ENCODE data around the gene TBL1XR1.

- TF ChIP-seq POLR2A (IDR thresholded peaks at IDR 0.05; ENCODE audit: insufficient read depth in 1 of 2, low read depth in 2 of 2, low read length in 2 of 2) (no peak), EP300 (IDR thresholded peaks at IDR 0.05; ENCODE audit: low read depth in 2 of 2, low read length in 2 of 2) (no peak), EP300 (CRISPR knock-in tag; IDR thresholded peaks at IDR 0.05; ENCODE audit: borderline replicate concordance) (no peak), TBL1XR1 (IDR thresholded peaks at IDR 0.05; ENCODE audit: borderline replicate concordance, low read length, partially characterized antibody) (no peak), ZNF784 (CRISPR knock-in tag; IDR thresholded peaks at IDR 0.05; ENCODE audit: borderline replicate concordance) (no peak)
- TF ChIP-seq, protein P1, sequence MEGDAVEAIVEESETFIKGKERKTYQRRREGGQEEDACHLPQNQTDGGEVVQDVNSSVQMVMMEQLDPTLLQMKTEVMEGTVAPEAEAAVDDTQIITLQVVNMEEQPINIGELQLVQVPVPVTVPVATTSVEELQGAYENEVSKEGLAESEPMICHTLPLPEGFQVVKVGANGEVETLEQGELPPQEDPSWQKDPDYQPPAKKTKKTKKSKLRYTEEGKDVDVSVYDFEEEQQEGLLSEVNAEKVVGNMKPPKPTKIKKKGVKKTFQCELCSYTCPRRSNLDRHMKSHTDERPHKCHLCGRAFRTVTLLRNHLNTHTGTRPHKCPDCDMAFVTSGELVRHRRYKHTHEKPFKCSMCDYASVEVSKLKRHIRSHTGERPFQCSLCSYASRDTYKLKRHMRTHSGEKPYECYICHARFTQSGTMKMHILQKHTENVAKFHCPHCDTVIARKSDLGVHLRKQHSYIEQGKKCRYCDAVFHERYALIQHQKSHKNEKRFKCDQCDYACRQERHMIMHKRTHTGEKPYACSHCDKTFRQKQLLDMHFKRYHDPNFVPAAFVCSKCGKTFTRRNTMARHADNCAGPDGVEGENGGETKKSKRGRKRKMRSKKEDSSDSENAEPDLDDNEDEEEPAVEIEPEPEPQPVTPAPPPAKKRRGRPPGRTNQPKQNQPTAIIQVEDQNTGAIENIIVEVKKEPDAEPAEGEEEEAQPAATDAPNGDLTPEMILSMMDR (CRISPR knock-in tag; IDR thresholded peaks at IDR 0.05): no peak
These were observed 39.8 kb downstream of the TBL1XR1 start for GRCh38 chr3:177157492-177157891.
